Calu3 (cell line): ENCODE measurements around the gene COL15A1. TPM values are rescaled to one million over a fixed set of nuclear protein-coding genes. Genes with fewer than 3 reads are reported as not detected.

Experiments
- BruUV-seq: library from RNA; stranded (reverse); fragments of 400-500 nt; replicated peaks from 2 replicates; lab custom pipeline; 2021; lab: Mats Ljungman, UMichigan
- CTCF ChIA-PET: fragments of 300-600 bp; sonication (Branson Sonifier 250); formaldehyde crosslinking; loops from one replicate; lab custom pipeline; 2022; ENCODE audit warnings: antibody characterized with exemption; lab: Charles Lee
- DNase-seq: peaks from one replicate; pipeline ENCODE4 v3.0.0; 2022
- H3K27ac Mint-ChIP-seq: one replicate; pipeline ENCODE4 v1.8.0; 2022; ENCODE audit warnings: mixed read lengths; ENCODE audit not compliant: unreplicated experiment
- H3K27me3 Mint-ChIP-seq: one replicate; pipeline ENCODE4 v1.8.0; 2022; ENCODE audit warnings: mixed read lengths; ENCODE audit not compliant: unreplicated experiment
- H3K36me3 Mint-ChIP-seq: one replicate; pipeline ENCODE4 v1.8.0; 2022; ENCODE audit warnings: mild to moderate bottlenecking, moderate library complexity, mixed read lengths; ENCODE audit not compliant: insufficient read depth, unreplicated experiment
- H3K4me1 Mint-ChIP-seq: one replicate; pipeline ENCODE4 v1.8.0; 2022; ENCODE audit warnings: mild to moderate bottlenecking, low read depth, mixed read lengths; ENCODE audit not compliant: unreplicated experiment
- H3K4me3 Mint-ChIP-seq: one replicate; pipeline ENCODE4 v1.8.0; 2022; ENCODE audit warnings: mild to moderate bottlenecking, low read depth, moderate library complexity, mixed read lengths; ENCODE audit not compliant: unreplicated experiment
- H3K9me3 Mint-ChIP-seq: one replicate; pipeline ENCODE4 v1.8.0; 2022; ENCODE audit warnings: low read depth, mixed read lengths; ENCODE audit not compliant: unreplicated experiment
- intact Hi-C: fragments of 100-400 bp; cut with micrococcal nuclease; formaldehyde crosslinking; loops from one replicate; pipeline ENCODE4 v1.10.0; 2022; ENCODE audit not compliant: unreplicated experiment
- total RNA-seq: library from RNA; stranded (reverse); gene quantifications from 2 replicates; pipeline ENCODE4 v1.2.3, GENCODE V29; 2022
- TF ChIP-seq, protein P1 (sequence below): fragments of 200-600 bp; IDR thresholded peaks from one replicate; pipeline ENCODE4 v1.8.0; 2022; ENCODE audit warnings: antibody characterized with exemption; ENCODE audit not compliant: unreplicated experiment

COL15A1 gene
- total RNA-seq, 1 experiment from 2014 or later, result not detected

DNA sequence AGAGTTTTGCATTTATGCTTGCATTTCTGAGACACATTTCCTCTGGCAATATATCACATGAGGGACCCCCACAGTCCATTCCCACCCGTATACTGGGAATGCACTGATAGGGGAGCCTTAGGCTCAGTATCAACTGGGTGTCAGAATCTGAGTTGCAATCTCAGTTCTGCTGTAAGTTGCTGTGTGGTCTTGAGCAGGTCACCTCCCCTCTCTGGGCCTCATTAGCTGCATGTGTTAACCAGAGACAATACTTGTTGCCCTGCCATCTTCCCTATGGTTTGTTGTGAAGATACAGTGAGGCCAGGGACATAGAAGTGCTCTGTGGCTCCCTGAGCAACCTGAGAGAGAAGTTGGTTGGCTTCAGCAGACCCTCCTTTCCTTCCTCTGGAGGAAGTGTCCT lies 105.5 kb downstream of the COL15A1 start:
- Mint-ChIP-seq H3K27me3 (peaks cover 35% of the 10 kb centered on the region), H3K27ac (no peak overlapping the region), H3K36me3 (no peaks in the 10 kb centered on the region), H3K9me3 (no peaks in the 10 kb centered on the region), H3K4me1 (no peaks in the 10 kb centered on the region), H3K4me3 (no peak overlapping the region)
- CTCF ChIA-PET, result interaction anchor here (0.9 kb wide), 1 partner anchor 10 kb away, joined by 3 read pairs; no protein-coding TSS in a partner anchor
- BruUV-seq, result no TSS peak
- intact Hi-C loops, result no loop called here
- TF ChIP-seq, protein P1, sequence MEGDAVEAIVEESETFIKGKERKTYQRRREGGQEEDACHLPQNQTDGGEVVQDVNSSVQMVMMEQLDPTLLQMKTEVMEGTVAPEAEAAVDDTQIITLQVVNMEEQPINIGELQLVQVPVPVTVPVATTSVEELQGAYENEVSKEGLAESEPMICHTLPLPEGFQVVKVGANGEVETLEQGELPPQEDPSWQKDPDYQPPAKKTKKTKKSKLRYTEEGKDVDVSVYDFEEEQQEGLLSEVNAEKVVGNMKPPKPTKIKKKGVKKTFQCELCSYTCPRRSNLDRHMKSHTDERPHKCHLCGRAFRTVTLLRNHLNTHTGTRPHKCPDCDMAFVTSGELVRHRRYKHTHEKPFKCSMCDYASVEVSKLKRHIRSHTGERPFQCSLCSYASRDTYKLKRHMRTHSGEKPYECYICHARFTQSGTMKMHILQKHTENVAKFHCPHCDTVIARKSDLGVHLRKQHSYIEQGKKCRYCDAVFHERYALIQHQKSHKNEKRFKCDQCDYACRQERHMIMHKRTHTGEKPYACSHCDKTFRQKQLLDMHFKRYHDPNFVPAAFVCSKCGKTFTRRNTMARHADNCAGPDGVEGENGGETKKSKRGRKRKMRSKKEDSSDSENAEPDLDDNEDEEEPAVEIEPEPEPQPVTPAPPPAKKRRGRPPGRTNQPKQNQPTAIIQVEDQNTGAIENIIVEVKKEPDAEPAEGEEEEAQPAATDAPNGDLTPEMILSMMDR, result no peak
- no peak for DNase-seq

DNA sequence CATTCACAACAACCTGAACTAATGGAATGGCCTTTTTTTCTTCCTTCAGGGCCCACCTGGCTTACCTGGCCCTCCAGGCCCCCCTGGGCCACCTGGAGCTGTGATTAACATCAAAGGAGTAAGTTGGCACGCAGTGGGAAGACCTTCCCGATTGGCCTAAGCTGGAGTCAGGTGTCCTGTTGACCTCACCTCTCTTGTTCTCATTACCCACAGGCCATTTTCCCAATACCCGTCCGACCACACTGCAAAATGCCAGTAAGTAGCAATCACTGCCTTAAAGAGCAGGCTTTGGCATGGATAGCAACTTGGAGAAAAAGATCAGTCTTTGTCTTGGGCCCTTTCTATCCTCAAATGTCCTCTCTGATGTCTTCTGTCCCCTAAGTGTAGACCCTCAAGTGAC lies 105.9 kb downstream of the COL15A1 start:
- Mint-ChIP-seq H3K36me3 (no peaks in the 10 kb centered on the region), H3K4me3 (no peak overlapping the region), H3K9me3 (no peaks in the 10 kb centered on the region), H3K4me1 (no peaks in the 10 kb centered on the region), H3K27me3 (peaks cover 31% of the 10 kb centered on the region), H3K27ac (no peak overlapping the region)
- BruUV-seq, result no TSS peak
- DNase-seq, result no peak
- CTCF ChIA-PET, result interaction anchor here (0.9 kb wide), 1 partner anchor 9 kb away, joined by 3 read pairs; no protein-coding TSS in a partner anchor
- intact Hi-C loops, result no loop called here
- TF ChIP-seq, protein P1, result no peak

- BruUV-seq, result no TSS peak
- DNase-seq, result no peak
- CTCF ChIA-PET, result no interaction called here
- Mint-ChIP-seq H3K4me1 (no peaks in the 10 kb centered on the region), H3K27me3 (peaks cover 23% of the 10 kb centered on the region), H3K27ac (no peak overlapping the region), H3K4me3 (no peak overlapping the region), H3K36me3 (no peaks in the 10 kb centered on the region), H3K9me3 (no peaks in the 10 kb centered on the region)
- TF ChIP-seq, protein P1, result no peak
- intact Hi-C loops, result no loop called here
These were observed 106.7 kb downstream of the COL15A1 start for GRCh38 chr9:99050292-99050911.

GRCh38 chr9:99050924-99051323 lies 107.2 kb downstream of the COL15A1 start:
- CTCF ChIA-PET, result no interaction called here

More at GRCh38 chr9:99050924-99051323, 107.2 kb downstream of the COL15A1 start:
- no TSS peak for BruUV-seq
- DNase-seq, result no peak
- no peak overlapping the region for H3K4me3 Mint-ChIP-seq
- no peak overlapping the region for H3K27ac Mint-ChIP-seq
- intact Hi-C loops, result no loop called here
- H3K27me3 Mint-ChIP-seq, result peaks cover 18% of the 10 kb centered on the region
- no peaks in the 10 kb centered on the region for H3K9me3 Mint-ChIP-seq
- TF ChIP-seq, protein P1, result no peak
- no peaks in the 10 kb centered on the region for H3K36me3 Mint-ChIP-seq
- no peaks in the 10 kb centered on the region for H3K4me1 Mint-ChIP-seq
